ENCODE results near the gene FADS6. TPM values are rescaled to one million over a fixed set of nuclear protein-coding genes. Genes with fewer than 3 reads are reported as not detected.

The FADS6 gene
- total and polyA plus RNA-seq, 2 experiments from 2014 or later: 0.42 to 0.73 TPM

- H3K4me1 ChIP-seq (ENCODE audit: insufficient read depth): peaks cover 9% of the 10 kb centered on the region; the same call in 1 of the 2 replicates
- H3K27ac ChIP-seq (ENCODE audit: low read depth): peak overlapping the region; percentile 66
- H3F3A ChIP-seq (replicated peaks; ENCODE audit: low read depth): 0 out of 2 replicates have a peak, but pooled peaks cover 4% of the 10 kb centered on the region
- no peaks in the 10 kb centered on the region for H3K36me3 ChIP-seq (ENCODE audit: insufficient read depth)
- peaks cover 24% of the 10 kb centered on the region for H3K4me1 Mint-ChIP-seq
- no peaks in the 10 kb centered on the region for H3K79me2 ChIP-seq (replicated peaks; ENCODE audit: insufficient read depth)
- H3K27ac Mint-ChIP-seq: peak overlapping the region; percentile 94
- TF ChIP-seq REST (IDR thresholded peaks at IDR 0.05; ENCODE audit: unreplicated experiment) (no peak), STAT1 (IDR thresholded peaks at IDR 0.05; ENCODE audit: unreplicated experiment) (no peak), CTCF (conservative IDR thresholded peaks at IDR 0.05; ENCODE audit: low read depth in 2 of 2) (no peak), ZNF462 (CRISPR knock-in tag; IDR thresholded peaks at IDR 0.05) (no peak), ETS1 (IDR thresholded peaks at IDR 0.05) (peak; percentile 43), CREB1 (CRISPR knock-in tag; IDR thresholded peaks at IDR 0.05; ENCODE audit: low read depth) (peak; percentile 98), ZNF331 (CRISPR knock-in tag; IDR thresholded peaks at IDR 0.05; ENCODE audit: low read depth) (no peak), ZNF114 (CRISPR knock-in tag; IDR thresholded peaks at IDR 0.05) (no peak), EZH2phosphoT487 (IDR thresholded peaks at IDR 0.05; ENCODE audit: unreplicated experiment) (no peak), NANOG (IDR thresholded peaks at IDR 0.05; ENCODE audit: borderline replicate concordance) (no peak), POLR2AphosphoS5 (IDR thresholded peaks at IDR 0.05; ENCODE audit: low read depth) (peak; percentile 92), EZH2 (IDR thresholded peaks at IDR 0.05; ENCODE audit: low read depth, unreplicated experiment) (no peak), JUNB (IDR thresholded peaks at IDR 0.05; ENCODE audit: unreplicated experiment) (no peak)
- ATAC-seq (peak; percentile 90), DNase-seq (ENCODE audit: low spot score) (peak; percentile 100)
- peaks cover 6% of the 10 kb centered on the region; the same call in 1 of the 3 replicates for H3K36me3 Mint-ChIP-seq (ENCODE audit: low read depth)
- H2AFZ ChIP-seq: 0 out of 2 replicates have a peak overlapping the region, but pooled peaks have one; percentile 2
- 0 out of 2 replicates have a peak, but pooled peaks cover 3% of the 10 kb centered on the region for H4K20me1 ChIP-seq (replicated peaks; ENCODE audit: insufficient read depth)
- peak overlapping the region; percentile 95 for H3K4me3 ChIP-seq
- peak overlapping the region; percentile 91 for H3K4me3 Mint-ChIP-seq
- H3K27me3 ChIP-seq (ENCODE audit: insufficient read depth): 0 out of 2 replicates have a peak, but pooled peaks cover 7% of the 10 kb centered on the region
- peak overlapping the region; percentile 73 for H3K4me2 ChIP-seq
- peaks cover 23% of the 10 kb centered on the region for H3K27me3 Mint-ChIP-seq (ENCODE audit: insufficient read depth, low read depth, poor library complexity)
- peaks cover 2% of the 10 kb centered on the region; the same call in 1 of the 3 replicates for H3K9me3 Mint-ChIP-seq
- no peaks in the 10 kb centered on the region for H3K9me2 ChIP-seq (ENCODE audit: insufficient read depth)
Measured at GRCh38 chr17:74873037-74873873, 20.2 kb downstream of the FADS6 start.

Measured in GM23338 (cell line).